HCT116 (cell line): ENCODE results near the gene ACYP2. TPM values are rescaled to one million over a fixed set of nuclear protein-coding genes. Genes with fewer than 3 reads are reported as not detected.

Experiments used
- ATAC-seq: fragments of 200-7000 bp; cut with Tn5 transposase; 2 replicates; pipeline ENCODE4 v1.9.1; 2020; ENCODE audit warnings: mild to moderate bottlenecking, moderate library complexity
- BruUV-seq: library from RNA; stranded (reverse); fragments of 400-500 nt; replicated peaks from 2 replicates; lab custom pipeline; 2021; lab: Mats Ljungman, UMichigan
- CTCF ChIA-PET: fragments of 300-600 bp; sonication (Branson Sonifier 250); formaldehyde crosslinking; loops from one replicate; lab custom pipeline; 2021; ENCODE audit warnings: antibody characterized with exemption; lab: Charles Lee
- POLR2A ChIA-PET: fragments of 300-600, 350-600 bp; sonication (Branson Sonifier 250); formaldehyde crosslinking; loops from one replicate; lab custom pipeline; 2021; ENCODE audit warnings: antibody characterized with exemption; lab: Charles Lee
- RAD21 ChIA-PET, 2 experiments: fragments of 300-600 bp; sonication (Branson Sonifier 250); formaldehyde crosslinking; loops; one replicate each; lab custom pipeline; 2023; ENCODE audit warnings: low total read pairs in 2 of 2; ENCODE audit not compliant: uncharacterized antibody in 2 of 2, unreplicated experiment in 2 of 2, low non-redundant PET in 1 of 2; lab: Charles Lee
- DNase-seq: peaks from one replicate; pipeline ENCODE4 v3.0.0-alpha.2; 2010; ENCODE audit warnings: low read depth, low spot score
- H2AFZ ChIP-seq: fragments of 200-600 bp; shearing (Covaris generic), sonication (generic); 2 replicates; pipeline ENCODE4 v1.6.1; 2017; ENCODE audit warnings: low read depth, mixed run types, mixed read lengths, antibody characterized with exemption, low read length; ENCODE audit not compliant: poor library complexity, severe bottlenecking
- H3K27ac ChIP-seq: 2 replicates; pipeline ENCODE4 v1.5.1; 2012; ENCODE audit warnings: low read depth, low read length
- H3K27me3 ChIP-seq: fragments of 200-600 bp; sonication (generic); 2 replicates; pipeline ENCODE4 v1.6.1; 2016; ENCODE audit warnings: mixed run types, low read length, mixed read lengths; ENCODE audit not compliant: insufficient read depth
- H3K36me3 ChIP-seq, 2 experiments: fragments of 200-500 bp in 1 of 2; fragments of 200-600 bp in 1 of 2; sonication (Bioruptor generic) in 1 of 2; sonication (generic) in 1 of 2; 2 replicates each; pipeline versions ENCODE4 v1.5.1 to v1.6.1; 2014 to 2016; ENCODE audit warnings: low read length in 2 of 2, inconsistent platforms in 1 of 2, mixed read lengths in 1 of 2, mixed run types in 1 of 2; ENCODE audit not compliant: insufficient read depth in 2 of 2, control insufficient read depth in 1 of 2
- H3K4me1 ChIP-seq, 2 experiments: fragments of 200-600 bp in 1 of 2; sonication (generic) in 1 of 2; 2 replicates each; pipeline versions ENCODE4 v1.5.1 to v1.6.1; 2012 to 2017; ENCODE audit warnings: low read length in 2 of 2, inconsistent platforms in 1 of 2, mild to moderate bottlenecking in 1 of 2, mixed read lengths in 1 of 2, mixed run types in 1 of 2, moderate library complexity in 1 of 2; ENCODE audit not compliant: insufficient read depth in 2 of 2, control insufficient read depth in 1 of 2
- H3K4me2 ChIP-seq: fragments of 200-600 bp; sonication (generic); 2 replicates; pipeline ENCODE4 v1.6.1; 2017; ENCODE audit warnings: mixed run types, low read length, mixed read lengths
- H3K4me3 ChIP-seq, 2 experiments: fragments of 200-600 bp in 1 of 2; sonication (generic) in 1 of 2; replicated peaks in 1 of 2; 2 replicates each; pipeline ENCODE4 v1.5.1; 2011 to 2016; ENCODE audit warnings: low read length in 2 of 2, control low read depth in 1 of 2, low read depth in 1 of 2, mild to moderate bottlenecking in 1 of 2, mixed read lengths in 1 of 2, mixed run types in 1 of 2
- H3K79me2 ChIP-seq: fragments of 200-600 bp; sonication (generic); 2 replicates; pipeline ENCODE4 v1.6.1; 2017; ENCODE audit warnings: mild to moderate bottlenecking, mixed run types, low read length, moderate library complexity, mixed read lengths; ENCODE audit not compliant: insufficient read depth
- H3K9ac ChIP-seq: fragments of 200-600 bp; sonication (generic); 2 replicates; pipeline ENCODE4 v1.6.1; 2016; ENCODE audit warnings: low read length, mixed read lengths
- H3K9me2 ChIP-seq: fragments of 200-600 bp; sonication (generic), shearing (Covaris generic); 2 replicates; pipeline ENCODE4 v1.6.1; 2017; ENCODE audit warnings: mixed run types, mild to moderate bottlenecking, moderate library complexity; ENCODE audit not compliant: insufficient read depth
- H3K9me3 ChIP-seq, 2 experiments: fragments of 200-500 bp in 1 of 2; fragments of 200-600 bp in 1 of 2; sonication (Bioruptor generic) in 1 of 2; sonication (generic) in 1 of 2; 2 replicates each; pipeline ENCODE4 v1.6.1; 2014 to 2017; ENCODE audit warnings: low read length in 2 of 2, mixed read lengths in 2 of 2, inconsistent platforms in 1 of 2, low read depth in 1 of 2, mild to moderate bottlenecking in 1 of 2, mixed run types in 1 of 2, moderate library complexity in 1 of 2; ENCODE audit not compliant: control insufficient read depth in 1 of 2, insufficient read depth in 1 of 2
- H4K20me1 ChIP-seq: fragments of 200-600 bp; sonication (generic), shearing (Covaris generic); 2 replicates; pipeline ENCODE4 v1.6.1; 2017; ENCODE audit warnings: mixed run types, mild to moderate bottlenecking, moderate library complexity; ENCODE audit not compliant: insufficient read depth
- CBX3 ChIP-seq: IDR thresholded peaks from 2 replicates; pipeline ENCODE4 v1.6.1; 2012; ENCODE audit warnings: low read depth
- CEBPB ChIP-seq: IDR thresholded peaks from 2 replicates; pipeline ENCODE4 v1.6.1; 2012; ENCODE audit warnings: low read depth
- EGR1 ChIP-seq: IDR thresholded peaks from 2 replicates; pipeline ENCODE4 v1.6.1; 2012; ENCODE audit warnings: low read depth
- ELF1 ChIP-seq: IDR thresholded peaks from 2 replicates; pipeline ENCODE4 v1.6.1; 2012; ENCODE audit warnings: low read depth, borderline replicate concordance
- EZH2 ChIP-seq: fragments of 200-600 bp; sonication (generic); IDR thresholded peaks from 2 replicates; pipeline ENCODE4 v1.6.1; 2017; ENCODE audit warnings: antibody characterized with exemption, mixed run types
- EZH2phosphoT487 ChIP-seq: fragments of 200-600 bp; IDR thresholded peaks from 2 replicates; pipeline ENCODE4 v1.6.1; 2018; ENCODE audit warnings: antibody characterized with exemption, borderline replicate concordance
- FOSL1 ChIP-seq: IDR thresholded peaks from 2 replicates; pipeline ENCODE4 v1.6.1; 2012; ENCODE audit warnings: low read depth
- JUND ChIP-seq: IDR thresholded peaks from 2 replicates; pipeline ENCODE4 v1.6.1; 2012
- POLR2A ChIP-seq: IDR thresholded peaks from 2 replicates; pipeline ENCODE4 v1.7.0; 2011; ENCODE audit warnings: borderline replicate concordance; ENCODE audit not compliant: insufficient read depth, insufficient read length; ENCODE audit errors: extremely low read depth
- POLR2AphosphoS5 ChIP-seq: IDR thresholded peaks from 2 replicates; pipeline ENCODE4 v1.6.1; 2011; ENCODE audit warnings: mild to moderate bottlenecking, low read depth, low read length, moderate library complexity
- RAD21 ChIP-seq: IDR thresholded peaks from 2 replicates; pipeline ENCODE4 v1.6.1; 2012; ENCODE audit warnings: low read depth, mild to moderate bottlenecking
- SIN3A ChIP-seq: IDR thresholded peaks from 2 replicates; pipeline ENCODE4 v1.6.1; 2012; ENCODE audit warnings: low read depth
- SP1 ChIP-seq: IDR thresholded peaks from 2 replicates; pipeline ENCODE4 v1.6.1; 2012; ENCODE audit warnings: low read depth
- SRF ChIP-seq: IDR thresholded peaks from 2 replicates; pipeline ENCODE4 v1.6.1; 2012; ENCODE audit warnings: low read depth
- ZFX ChIP-seq: fragments of 450-650 bp; IDR thresholded peaks from 2 replicates; pipeline ENCODE4 v1.6.1; 2017
- ZNF274 ChIP-seq: fragments of 200-500 bp; sonication (Bioruptor generic); IDR thresholded peaks from 2 replicates; pipeline ENCODE4 v1.6.1; 2014; ENCODE audit warnings: mild to moderate bottlenecking, low read depth, low read length, inconsistent platforms
- intact Hi-C: fragments of 100-400 bp; cut with micrococcal nuclease; formaldehyde crosslinking; loops from 2 replicates; pipeline ENCODE4 v1.10.0; 2022
- total RNA-seq: library from RNA; stranded (reverse); gene quantifications from one replicate; pipeline ENCODE4 v1.2.1, GENCODE V29; 2021; ENCODE audit not compliant: unreplicated experiment
- TF ChIP-seq, protein P1 (sequence below): IDR thresholded peaks from 2 replicates; pipeline ENCODE4 v1.6.1; 2011; ENCODE audit warnings: mild to moderate bottlenecking, low read length, moderate library complexity; ENCODE audit not compliant: insufficient replicate concordance; ENCODE audit errors: extremely low read depth
- TF ChIP-seq, protein P2 (sequence below): IDR thresholded peaks from 2 replicates; pipeline ENCODE4 v1.6.1; 2012
- TF ChIP-seq, protein P3 (sequence below): IDR thresholded peaks from 2 replicates; pipeline ENCODE4 v1.6.1; 2012
- TF ChIP-seq, protein P4 (sequence below): IDR thresholded peaks from 2 replicates; pipeline ENCODE4 v1.6.1; 2012; ENCODE audit warnings: low read depth

The ACYP2 gene
- total RNA-seq, 1 experiment from 2014 or later, result 9.4 TPM

DNA sequence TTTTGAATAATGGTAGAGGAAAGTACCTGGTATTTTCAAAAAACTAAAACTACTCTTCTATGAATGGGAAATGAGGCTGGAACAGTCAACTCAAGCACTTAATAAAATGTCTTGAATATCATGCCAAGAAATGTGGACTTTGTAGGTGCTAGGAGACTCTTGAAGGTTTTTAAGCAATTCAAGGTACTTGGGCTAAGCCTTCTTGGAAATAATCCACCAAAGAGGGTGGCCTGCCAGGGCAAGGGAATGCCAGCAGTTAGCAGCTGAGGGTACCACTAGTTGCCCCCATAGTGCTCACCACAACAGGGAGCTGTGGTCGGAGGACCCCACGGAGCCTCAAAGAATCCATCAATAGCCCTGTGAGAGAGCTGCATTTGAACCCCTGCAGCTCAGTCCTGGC lies 14.6 kb upstream of the ACYP2 start:
- RAD21 ChIA-PET, result no interaction called here
- TF ChIP-seq EGR1 (no peak), ZNF274 (no peak), RAD21 (no peak), POLR2AphosphoS5 (no peak), SRF (no peak), FOSL1 (no peak), CEBPB (no peak), POLR2A (no peak), CBX3 (no peak), SIN3A (no peak), JUND (no peak), ELF1 (no peak), ZFX (no peak), SP1 (no peak), EZH2 (no peak), EZH2phosphoT487 (no peak)
- TF ChIP-seq, protein P1, sequence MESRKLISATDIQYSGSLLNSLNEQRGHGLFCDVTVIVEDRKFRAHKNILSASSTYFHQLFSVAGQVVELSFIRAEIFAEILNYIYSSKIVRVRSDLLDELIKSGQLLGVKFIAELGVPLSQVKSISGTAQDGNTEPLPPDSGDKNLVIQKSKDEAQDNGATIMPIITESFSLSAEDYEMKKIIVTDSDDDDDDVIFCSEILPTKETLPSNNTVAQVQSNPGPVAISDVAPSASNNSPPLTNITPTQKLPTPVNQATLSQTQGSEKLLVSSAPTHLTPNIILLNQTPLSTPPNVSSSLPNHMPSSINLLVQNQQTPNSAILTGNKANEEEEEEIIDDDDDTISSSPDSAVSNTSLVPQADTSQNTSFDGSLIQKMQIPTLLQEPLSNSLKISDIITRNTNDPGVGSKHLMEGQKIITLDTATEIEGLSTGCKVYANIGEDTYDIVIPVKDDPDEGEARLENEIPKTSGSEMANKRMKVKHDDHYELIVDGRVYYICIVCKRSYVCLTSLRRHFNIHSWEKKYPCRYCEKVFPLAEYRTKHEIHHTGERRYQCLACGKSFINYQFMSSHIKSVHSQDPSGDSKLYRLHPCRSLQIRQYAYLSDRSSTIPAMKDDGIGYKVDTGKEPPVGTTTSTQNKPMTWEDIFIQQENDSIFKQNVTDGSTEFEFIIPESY, result no peak
- TF ChIP-seq, protein P2, sequence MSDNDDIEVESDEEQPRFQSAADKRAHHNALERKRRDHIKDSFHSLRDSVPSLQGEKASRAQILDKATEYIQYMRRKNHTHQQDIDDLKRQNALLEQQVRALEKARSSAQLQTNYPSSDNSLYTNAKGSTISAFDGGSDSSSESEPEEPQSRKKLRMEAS, result no peak
- TF ChIP-seq, protein P3, sequence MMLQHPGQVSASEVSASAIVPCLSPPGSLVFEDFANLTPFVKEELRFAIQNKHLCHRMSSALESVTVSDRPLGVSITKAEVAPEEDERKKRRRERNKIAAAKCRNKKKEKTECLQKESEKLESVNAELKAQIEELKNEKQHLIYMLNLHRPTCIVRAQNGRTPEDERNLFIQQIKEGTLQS, result no peak
- TF ChIP-seq, protein P4, sequence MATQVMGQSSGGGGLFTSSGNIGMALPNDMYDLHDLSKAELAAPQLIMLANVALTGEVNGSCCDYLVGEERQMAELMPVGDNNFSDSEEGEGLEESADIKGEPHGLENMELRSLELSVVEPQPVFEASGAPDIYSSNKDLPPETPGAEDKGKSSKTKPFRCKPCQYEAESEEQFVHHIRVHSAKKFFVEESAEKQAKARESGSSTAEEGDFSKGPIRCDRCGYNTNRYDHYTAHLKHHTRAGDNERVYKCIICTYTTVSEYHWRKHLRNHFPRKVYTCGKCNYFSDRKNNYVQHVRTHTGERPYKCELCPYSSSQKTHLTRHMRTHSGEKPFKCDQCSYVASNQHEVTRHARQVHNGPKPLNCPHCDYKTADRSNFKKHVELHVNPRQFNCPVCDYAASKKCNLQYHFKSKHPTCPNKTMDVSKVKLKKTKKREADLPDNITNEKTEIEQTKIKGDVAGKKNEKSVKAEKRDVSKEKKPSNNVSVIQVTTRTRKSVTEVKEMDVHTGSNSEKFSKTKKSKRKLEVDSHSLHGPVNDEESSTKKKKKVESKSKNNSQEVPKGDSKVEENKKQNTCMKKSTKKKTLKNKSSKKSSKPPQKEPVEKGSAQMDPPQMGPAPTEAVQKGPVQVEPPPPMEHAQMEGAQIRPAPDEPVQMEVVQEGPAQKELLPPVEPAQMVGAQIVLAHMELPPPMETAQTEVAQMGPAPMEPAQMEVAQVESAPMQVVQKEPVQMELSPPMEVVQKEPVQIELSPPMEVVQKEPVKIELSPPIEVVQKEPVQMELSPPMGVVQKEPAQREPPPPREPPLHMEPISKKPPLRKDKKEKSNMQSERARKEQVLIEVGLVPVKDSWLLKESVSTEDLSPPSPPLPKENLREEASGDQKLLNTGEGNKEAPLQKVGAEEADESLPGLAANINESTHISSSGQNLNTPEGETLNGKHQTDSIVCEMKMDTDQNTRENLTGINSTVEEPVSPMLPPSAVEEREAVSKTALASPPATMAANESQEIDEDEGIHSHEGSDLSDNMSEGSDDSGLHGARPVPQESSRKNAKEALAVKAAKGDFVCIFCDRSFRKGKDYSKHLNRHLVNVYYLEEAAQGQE, result no peak
- TF ChIP-seq, all 23 proteins: peak for 0
- Histone ChIP-seq H3K4me3 (no peak overlapping the region), H3K9me3 (no peaks in the 10 kb centered on the region), H3K9me2 (no peaks in the 10 kb centered on the region), H3K27me3 (no peaks in the 10 kb centered on the region), H3K4me2 (no peak overlapping the region), H3K9ac (no peak overlapping the region), H4K20me1 (no peaks in the 10 kb centered on the region), H3K36me3 (no peaks in the 10 kb centered on the region), H2AFZ (no peak overlapping the region), H3K27ac (no peak overlapping the region), H3K79me2 (no peaks in the 10 kb centered on the region), H3K4me1 (peaks cover 12 to 16% of the 10 kb centered on the region in 2 experiments)
- ChIA-PET POLR2A (no interaction called here), CTCF (no interaction called here)
- DNase-seq (no peak), ATAC-seq (no peak)
- intact Hi-C loops, result loop anchor here (10.0 kb wide), 2 partner anchors 734 to 1074 kb away; no protein-coding TSS in a partner anchor
- BruUV-seq, result no TSS peak
